Measurements from ENCODE around the gene SPINK4.

DNA sequence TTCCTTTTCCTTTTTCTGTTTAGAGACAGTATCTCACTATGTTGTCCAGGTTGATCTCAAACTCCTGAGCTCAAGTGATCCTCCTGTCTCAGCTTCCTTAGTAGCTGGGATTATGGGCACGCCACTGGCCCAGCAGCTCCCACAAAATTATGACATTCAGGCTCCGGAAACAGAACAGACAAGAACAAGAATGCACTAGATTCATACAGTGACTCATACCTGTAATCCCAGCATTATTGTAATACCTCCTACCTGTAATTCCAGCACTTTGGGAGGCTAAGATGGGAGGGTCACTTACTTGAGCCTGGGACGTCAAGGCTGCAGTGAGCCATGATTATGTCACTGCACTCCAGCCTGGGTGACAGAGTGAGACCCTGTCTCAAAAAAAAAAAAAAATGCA is 46.1 kb upstream of the SPINK4 start:
- TF ChIP-seq, protein P1, sequence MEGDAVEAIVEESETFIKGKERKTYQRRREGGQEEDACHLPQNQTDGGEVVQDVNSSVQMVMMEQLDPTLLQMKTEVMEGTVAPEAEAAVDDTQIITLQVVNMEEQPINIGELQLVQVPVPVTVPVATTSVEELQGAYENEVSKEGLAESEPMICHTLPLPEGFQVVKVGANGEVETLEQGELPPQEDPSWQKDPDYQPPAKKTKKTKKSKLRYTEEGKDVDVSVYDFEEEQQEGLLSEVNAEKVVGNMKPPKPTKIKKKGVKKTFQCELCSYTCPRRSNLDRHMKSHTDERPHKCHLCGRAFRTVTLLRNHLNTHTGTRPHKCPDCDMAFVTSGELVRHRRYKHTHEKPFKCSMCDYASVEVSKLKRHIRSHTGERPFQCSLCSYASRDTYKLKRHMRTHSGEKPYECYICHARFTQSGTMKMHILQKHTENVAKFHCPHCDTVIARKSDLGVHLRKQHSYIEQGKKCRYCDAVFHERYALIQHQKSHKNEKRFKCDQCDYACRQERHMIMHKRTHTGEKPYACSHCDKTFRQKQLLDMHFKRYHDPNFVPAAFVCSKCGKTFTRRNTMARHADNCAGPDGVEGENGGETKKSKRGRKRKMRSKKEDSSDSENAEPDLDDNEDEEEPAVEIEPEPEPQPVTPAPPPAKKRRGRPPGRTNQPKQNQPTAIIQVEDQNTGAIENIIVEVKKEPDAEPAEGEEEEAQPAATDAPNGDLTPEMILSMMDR (IDR thresholded peaks at IDR 0.05; ENCODE audit: low read depth, low read length, poor library complexity, severe bottlenecking) = no peak
- no peak for TF ChIP-seq EZH2phosphoT487 (IDR thresholded peaks at IDR 0.05; ENCODE audit: borderline replicate concordance, low read length)

All from DOHH2 (cell line).